Measurements from ENCODE around the gene JUND. TPM values are rescaled to one million over a fixed set of nuclear protein-coding genes. Genes with fewer than 3 reads are reported as not detected.

Gene JUND
- total RNA-seq, 1 experiment from 2014 or later, result 44.9 TPM

- Mint-ChIP-seq H3K36me3 (ENCODE audit: insufficient read depth, unreplicated experiment) (peaks cover 18% of the 10 kb centered on the region), H3K27ac (ENCODE audit: unreplicated experiment) (peak overlapping the region; percentile 91), H3K27me3 (ENCODE audit: unreplicated experiment) (no peaks in the 10 kb centered on the region), H3K9me3 (ENCODE audit: low read depth, unreplicated experiment) (no peaks in the 10 kb centered on the region), H3K4me3 (ENCODE audit: low read depth, unreplicated experiment) (peak overlapping the region; percentile 72), H3K4me1 (ENCODE audit: low read depth, unreplicated experiment) (peaks cover 31% of the 10 kb centered on the region)
- intact Hi-C loops (cut with micrococcal nuclease; ENCODE audit: unreplicated experiment), result no loop called here
- TSS peak; percentile 62 for BruUV-seq (replicated peaks)
- no peak for TF ChIP-seq CTCF (IDR thresholded peaks at IDR 0.05; ENCODE audit: unreplicated experiment)
- CTCF ChIA-PET, result interaction anchor here (0.6 to 2.6 kb wide), 7 partner anchors 14 to 471 kb away, joined by 3 to 48 read pairs (median 5); partner anchors contain the start of gene JUND
- peak; percentile 57 for DNase-seq
These were observed 40.9 kb upstream of the JUND start for GRCh38 chr19:18322318-18322758.

- DNase-seq, result no peak
- Mint-ChIP-seq H3K27me3 (ENCODE audit: unreplicated experiment) (no peaks in the 10 kb centered on the region), H3K9me3 (ENCODE audit: low read depth, unreplicated experiment) (no peaks in the 10 kb centered on the region), H3K27ac (ENCODE audit: unreplicated experiment) (peak overlapping the region; percentile 91), H3K36me3 (ENCODE audit: insufficient read depth, unreplicated experiment) (peaks cover 18% of the 10 kb centered on the region), H3K4me3 (ENCODE audit: low read depth, unreplicated experiment) (peak overlapping the region; percentile 72), H3K4me1 (ENCODE audit: low read depth, unreplicated experiment) (peaks cover 31% of the 10 kb centered on the region)
- CTCF ChIA-PET, result interaction anchor here (0.9 to 2.6 kb wide), 4 partner anchors 15 to 43 kb away, joined by 4 to 48 read pairs (median 10); partner anchors contain the start of gene JUND
- intact Hi-C loops (cut with micrococcal nuclease; ENCODE audit: unreplicated experiment), result no loop called here
- no TSS peak for BruUV-seq (replicated peaks)
- TF ChIP-seq CTCF (IDR thresholded peaks at IDR 0.05; ENCODE audit: unreplicated experiment), result no peak
These were observed 40.3 kb upstream of the JUND start for GRCh38 chr19:18321734-18322102.

GRCh38 chr19:18320865-18321733 is 39.7 kb upstream of the JUND start:
- Mint-ChIP-seq H3K36me3 (ENCODE audit: insufficient read depth, unreplicated experiment) (peaks cover 18% of the 10 kb centered on the region), H3K27me3 (ENCODE audit: unreplicated experiment) (no peaks in the 10 kb centered on the region), H3K4me3 (ENCODE audit: low read depth, unreplicated experiment) (peak overlapping the region; percentile 72), H3K27ac (ENCODE audit: unreplicated experiment) (peak overlapping the region; percentile 91), H3K4me1 (ENCODE audit: low read depth, unreplicated experiment) (peaks cover 31% of the 10 kb centered on the region), H3K9me3 (ENCODE audit: low read depth, unreplicated experiment) (no peaks in the 10 kb centered on the region)
- no TSS peak for BruUV-seq (replicated peaks)
- TF ChIP-seq CTCF (IDR thresholded peaks at IDR 0.05; ENCODE audit: unreplicated experiment), result no peak
- CTCF ChIA-PET, result interaction anchor here (0.5 to 2.6 kb wide), 5 partner anchors 15 to 1240 kb away, joined by 3 to 48 read pairs (median 4); no protein-coding TSS in a partner anchor
- no peak for DNase-seq
- intact Hi-C loops (cut with micrococcal nuclease; ENCODE audit: unreplicated experiment), result no loop called here

GRCh38 chr19:18319591-18320135 is 38.2 kb upstream of the JUND start:
- no peak overlapping the region for H3K27ac Mint-ChIP-seq (ENCODE audit: unreplicated experiment)
- H3K4me1 Mint-ChIP-seq (ENCODE audit: low read depth, unreplicated experiment), result peaks cover 31% of the 10 kb centered on the region
- TF ChIP-seq CTCF (IDR thresholded peaks at IDR 0.05; ENCODE audit: unreplicated experiment), result no peak
- no TSS peak for BruUV-seq (replicated peaks)
- intact Hi-C loops (cut with micrococcal nuclease; ENCODE audit: unreplicated experiment), result no loop called here
- no peaks in the 10 kb centered on the region for H3K9me3 Mint-ChIP-seq (ENCODE audit: low read depth, unreplicated experiment)
- H3K36me3 Mint-ChIP-seq (ENCODE audit: insufficient read depth, unreplicated experiment), result peaks cover 18% of the 10 kb centered on the region
- H3K4me3 Mint-ChIP-seq (ENCODE audit: low read depth, unreplicated experiment), result no peak overlapping the region
- no peak for DNase-seq
- no peaks in the 10 kb centered on the region for H3K27me3 Mint-ChIP-seq (ENCODE audit: unreplicated experiment)
- CTCF ChIA-PET, result interaction anchor here (0.5 kb wide), 1 partner anchor 216 kb away, joined by 3 read pairs; no protein-coding TSS in a partner anchor

Measured in Calu3 (cell line).